K562 (cell line): ENCODE measurements around the gene TDRD10. TPM values are rescaled to one million over a fixed set of nuclear protein-coding genes. Genes with fewer than 3 reads are reported as not detected.

Experiments
- ATAC-seq: fragments of 200-7000 bp; cut with Tn5 transposase; 3 replicates; pipeline ENCODE4 v1.9.1; 2020; ENCODE audit warnings: moderate library complexity
- BruUV-seq: library from RNA; stranded (reverse); fragments of 400-500 nt; replicated peaks from 2 replicates; lab custom pipeline; 2021; lab: Mats Ljungman, UMichigan
- CTCF ChIA-PET: fragments of 300-600 bp; formaldehyde crosslinking; extraction: SDS; loops from one replicate; lab custom pipeline; 2021; ENCODE audit warnings: low intra/inter-chr PET ratio; lab: Yijun Ruan, JAX
- POLR2A ChIA-PET: fragments of 300-600, 350-650 bp; sonication (Branson Sonifier 250); formaldehyde crosslinking; extraction: SDS; loops from one replicate; lab custom pipeline; 2021; ENCODE audit warnings: antibody characterized with exemption, inconsistent platforms; lab: Yijun Ruan, JAX
- DNase-seq, 4 experiments: peaks; one replicate each; pipeline versions ENCODE4 v3.0.0 to v3.0.0-alpha.2; 2011 to 2018; ENCODE audit warnings: low spot score in 3 of 4, mixed read lengths in 3 of 4; ENCODE audit errors: extremely low read depth in 1 of 4
- FAIRE-seq: peaks from 2 replicates; lab custom pipeline; 2011; peaks lifted over from hg19 to GRCh38; lab: Jason Lieb, UNC
- H2AFZ ChIP-seq: 2 replicates; pipeline ENCODE4 v1.6.0; 2011; ENCODE audit warnings: low read depth, low read length, control low read depth, inconsistent platforms
- H3K27ac ChIP-seq: fragments of 200-600 bp; 3 replicates; pipeline ENCODE4 v1.8.0; 2011; ENCODE audit warnings: low read depth, mild to moderate bottlenecking, control low read depth, inconsistent platforms, low read length, moderate library complexity, mixed read lengths; ENCODE audit errors: extremely low read depth
- H3K27me3 ChIP-seq, 2 experiments: fragments of 300-600 bp in 1 of 2; 2 replicates in 1 of 2; 3 replicates in 1 of 2; pipeline versions ENCODE4 v1.6.0 to v1.8.0; 2011; ENCODE audit warnings: inconsistent platforms in 2 of 2, low read length in 2 of 2, mild to moderate bottlenecking in 1 of 2, mixed read lengths in 1 of 2, moderate library complexity in 1 of 2; ENCODE audit not compliant: control insufficient read depth in 2 of 2, insufficient read depth in 2 of 2
- H3K36me3 ChIP-seq: fragments of 300-600 bp; 3 replicates; pipeline ENCODE4 v1.8.0; 2011; ENCODE audit warnings: mild to moderate bottlenecking, low read length, inconsistent platforms; ENCODE audit not compliant: control insufficient read depth, insufficient read depth
- H3K4me1 ChIP-seq, 2 experiments: fragments of 200-600 bp in 1 of 2; replicated peaks in 1 of 2; 2 replicates in 1 of 2; 3 replicates in 1 of 2; pipeline versions ENCODE4 v1.5.1 to v1.8.0; 2011; ENCODE audit warnings: inconsistent platforms in 2 of 2, low read length in 2 of 2, mild to moderate bottlenecking in 1 of 2, mixed read lengths in 1 of 2, moderate library complexity in 1 of 2; ENCODE audit not compliant: control insufficient read depth in 2 of 2, insufficient read depth in 2 of 2
- H3K4me2 ChIP-seq: 2 replicates; pipeline ENCODE4 v1.6.1; 2011; ENCODE audit warnings: low read length, control low read depth, inconsistent platforms, mixed read lengths; ENCODE audit not compliant: insufficient read depth
- H3K4me3 ChIP-seq: fragments of 200-600 bp; sonication (generic), shearing (Covaris generic); 2 replicates; pipeline ENCODE4 v1.5.1; 2016; ENCODE audit warnings: control low read depth, inconsistent platforms
- H3K79me2 ChIP-seq: fragments of 200-600 bp; 3 replicates; pipeline ENCODE4 v1.8.0; 2011; ENCODE audit warnings: low read length, inconsistent platforms; ENCODE audit not compliant: control insufficient read depth, insufficient read depth
- H3K9ac ChIP-seq, 2 experiments: 2 replicates each; pipeline versions ENCODE4 v1.6.0 to v1.6.1; 2011; ENCODE audit warnings: low read depth in 2 of 2, low read length in 2 of 2, control low read depth in 1 of 2, inconsistent platforms in 1 of 2, mild to moderate bottlenecking in 1 of 2, mixed read lengths in 1 of 2; ENCODE audit not compliant: insufficient read depth in 1 of 2
- H3K9me1 ChIP-seq: one replicate; pipeline ENCODE4 v1.6.0; 2011; ENCODE audit warnings: inconsistent platforms, mild to moderate bottlenecking, low read length, moderate library complexity; ENCODE audit not compliant: control insufficient read depth, insufficient read depth
- H3K9me3 ChIP-seq: replicated peaks from 2 replicates; pipeline ENCODE4 v1.5.1; 2011; ENCODE audit warnings: low read depth, low read length, inconsistent platforms; ENCODE audit not compliant: control insufficient read depth, insufficient read depth
- H4K20me1 ChIP-seq: replicated peaks from 2 replicates; pipeline ENCODE4 v1.6.1; 2011; ENCODE audit warnings: low read length, inconsistent platforms, mixed read lengths; ENCODE audit not compliant: control insufficient read depth, insufficient read depth
- E2F3 ChIP-seq: fragments of 250-450 bp; sonication (Bioruptor Pico); IDR thresholded peaks from 2 replicates; pipeline ENCODE4 v1.4.0; 2020; ENCODE audit warnings: mild to moderate bottlenecking
- GABPA ChIP-seq: fragments of 200-800 bp; sonication (Bioruptor generic); conservative IDR thresholded peaks from 2 replicates; pipeline ENCODE4 v1.6.1; 2016; ENCODE audit warnings: low read depth, missing genetic modification characterization, missing compliant biosample characterization
- HCFC1 ChIP-seq: IDR thresholded peaks from 2 replicates; pipeline ENCODE4 v1.6.1; 2012; ENCODE audit warnings: low read depth, low read length, improper control_type of control experiment
- JUN ChIP-seq, 2 experiments: sonication (generic) in 1 of 2; formaldehyde crosslinking in 1 of 2; IDR thresholded peaks; 2 replicates each; pipeline versions ENCODE4 v1.6.1 to v1.8.0; 2012 to 2022; ENCODE audit warnings: borderline replicate concordance in 2 of 2, mild to moderate bottlenecking in 2 of 2, improper control_type of control experiment in 1 of 2, low read depth in 1 of 2, low read length in 1 of 2, missing genetic modification reagents in 1 of 2
- MECOM ChIP-seq: fragments of 250-450 bp; sonication (Bioruptor Pico); IDR thresholded peaks from 2 replicates; pipeline ENCODE4 v1.8.0; 2022; ENCODE audit warnings: inconsistent platforms
- NR2C1 ChIP-seq, 2 experiments: fragments of 450-650 bp; IDR thresholded peaks; 2 replicates each; pipeline ENCODE4 v1.6.1; 2017; ENCODE audit warnings: mild to moderate bottlenecking in 2 of 2, antibody characterized with exemption in 1 of 2, inconsistent platforms in 1 of 2, missing compliant biosample characterization in 1 of 2, missing genetic modification characterization in 1 of 2
- NR2C2 ChIP-seq, 2 experiments: fragments of 200-800 bp in 1 of 2; sonication (Bioruptor generic) in 1 of 2; sonication (generic) in 1 of 2; formaldehyde crosslinking in 1 of 2; IDR thresholded peaks; 2 replicates each; pipeline versions ENCODE4 v1.6.1 to v1.8.0; 2016 to 2022; ENCODE audit warnings: mild to moderate bottlenecking in 1 of 2, missing compliant biosample characterization in 1 of 2, missing genetic modification characterization in 1 of 2, missing genetic modification reagents in 1 of 2
- NRF1 ChIP-seq, 2 experiments: fragments of 450-650 bp; IDR thresholded peaks in 1 of 2; conservative IDR thresholded peaks in 1 of 2; 2 replicates each; pipeline ENCODE4 v1.6.1; 2014; ENCODE audit warnings: mild to moderate bottlenecking in 2 of 2
- POLR2A ChIP-seq: fragments of 450-650 bp; conservative IDR thresholded peaks from 2 replicates; pipeline ENCODE4 v1.6.1; 2016
- SIX5 ChIP-seq, 2 experiments: IDR thresholded peaks; 2 replicates each; pipeline ENCODE4 v1.6.1; 2011; ENCODE audit warnings: low read length in 2 of 2, borderline replicate concordance in 1 of 2, low read depth in 1 of 2, mild to moderate bottlenecking in 1 of 2, moderate library complexity in 1 of 2; ENCODE audit not compliant: insufficient read depth in 1 of 2
- ZKSCAN1 ChIP-seq: fragments of 150-350 bp; IDR thresholded peaks from 2 replicates; pipeline ENCODE4 v1.6.1; 2016; ENCODE audit warnings: low read depth, low read length
- ZNF143 ChIP-seq: sonication (generic); formaldehyde crosslinking; IDR thresholded peaks from 2 replicates; pipeline ENCODE4 v1.9.0; 2022; ENCODE audit warnings: mild to moderate bottlenecking, missing genetic modification reagents
- WGBS: fragments of 100-300 bp; shearing (Covaris generic); methylation state at CpG from one replicate; pipeline ENCODE4 v1.1.6; 2016; ENCODE audit warnings: low coverage, mixed read lengths; ENCODE audit not compliant: insufficient coverage; ENCODE audit errors: missing lambda C conversion rate; 5-methylcytosine and 5-hydroxymethylcytosine counted together
- in situ Hi-C: fragments of 300-500 bp; cut with MboI; formaldehyde crosslinking; loops from 4 replicates; pipeline ENCODE4 v1.15.0; 2018; ENCODE audit warnings: inconsistent platforms, mixed read lengths
- intact Hi-C: fragments of 100-400 bp; cut with micrococcal nuclease; formaldehyde crosslinking; loops from 2 replicates; pipeline ENCODE4 v1.14.2; 2022
- polyA plus RNA-seq, 8 experiments: library from polyadenylated mRNA; depleted of rRNA in 4 of 8; stranded (reverse) in 5 of 8; unstranded in 3 of 8; fragments of >200 nt; fragmentation: Nextera tagmentation in 2 of 8; fragmentation: Illumina TruSeq in 1 of 8; extraction: Ambion mirVana in 2 of 8; extraction: Trizol in 1 of 8; gene quantifications; 2 replicates each; pipeline versions ENCODE4 v1.2.1 to v1.2.3, GENCODE V29; 2011 to 2014; ENCODE audit warnings: inconsistent platforms in 1 of 8, missing spikeins in 1 of 8
- total RNA-seq, 7 experiments: library from RNA; depleted of rRNA in 6 of 7; stranded (reverse); fragments of >200 nt in 6 of 7; fragmentation: Illumina TruSeq in 2 of 7; extraction: Trizol in 2 of 7; gene quantifications; 2 replicates each; pipeline versions ENCODE4 v1.2.1 to v1.2.3, GENCODE V29; 2011 to 2021; ENCODE audit warnings: low replicate concordance in 1 of 7

The TDRD10 gene
- total and polyA plus RNA-seq, 9 of the 15 experiments (the other 6 are each of a cell fraction or from before 2014, with no cell fraction given) = not detected

GRCh38 chr1:154565876-154566275 is 63.9 kb downstream of the TDRD10 start:
- POLR2A ChIA-PET = interaction anchor here (1.0 kb wide), 1 partner anchor 23 kb away, joined by 3 read pairs; no protein-coding TSS in a partner anchor
- Histone ChIP-seq H3K36me3 (no peaks in the 10 kb centered on the region), H3K27me3 (peaks cover 16 to 65% of the 10 kb centered on the region in 2 experiments; a peak in 4 of 5 replicates), H3K4me1 (peaks cover 0 to 11% of the 10 kb centered on the region in 2 experiments; a peak in 3 of 5 replicates), H4K20me1 (no peaks in the 10 kb centered on the region; the same call in 1 of the 2 replicates), H3K9me1 (no peaks in the 10 kb centered on the region), H3K27ac (no peak overlapping the region), H3K9me3 (no peaks in the 10 kb centered on the region), H3K79me2 (no peaks in the 10 kb centered on the region), H3K4me2 (no peak overlapping the region), H3K4me3 (no peak overlapping the region), H2AFZ (no peak overlapping the region), H3K9ac (no peak overlapping the region)
- 8% methylated on average over 6 of the region's 6 CpGs for WGBS
- DNase-seq (no peak), ATAC-seq (no peak), FAIRE-seq (no peak)
- in situ Hi-C loops (no loop called here), intact Hi-C loops (no loop called here)
- BruUV-seq = no TSS peak
- CTCF ChIA-PET = interaction anchor here (0.6 kb wide), 1 partner anchor 505 kb away, joined by 3 read pairs; no protein-coding TSS in a partner anchor
- TF ChIP-seq JUN (IDR thresholded peaks at IDR 0.05; ENCODE audit: borderline replicate concordance, low read depth, low read length) (no peak), JUN (CRISPR knock-in tag; IDR thresholded peaks at IDR 0.05; ENCODE audit: borderline replicate concordance) (no peak), SIX5 (IDR thresholded peaks at IDR 0.05; ENCODE audit: borderline replicate concordance in 1 of 2, insufficient read depth in 1 of 2, low read depth in 1 of 2, low read length in 2 of 2) (0 out of 4 replicates have a peak, but pooled peaks of 1 of the 2 experiments have one; percentile 14), ZKSCAN1 (no peak), HCFC1 (peak; percentile 50; the same call in 1 of the 2 replicates), NRF1 (conservative IDR thresholded peaks at IDR 0.05 in 1 of 2, IDR thresholded peaks at IDR 0.05 in 1 of 2) (peak; percentile 71 to 74), POLR2A (no peak), NR2C1 (IDR thresholded peaks at IDR 0.05) (peak; percentile 80), NR2C1 (tag; IDR thresholded peaks at IDR 0.05) (peak; percentile 91), GABPA (peak; percentile 33; the same call in 1 of the 2 replicates), MECOM (CRISPR knock-in tag) (no peak), NR2C2 (CRISPR knock-in tag; IDR thresholded peaks at IDR 0.05) (no peak), NR2C2 (tag; IDR thresholded peaks at IDR 0.05) (peak; percentile 72), ZNF143 (CRISPR knock-in tag) (no peak), E2F3 (no peak)
